Vagina (tissue), 2 donors: ENCODE measurements around the gene DIRAS1.

Experiments used
- CTCF ChIP-seq, 3 experiments: fragments of 450-650 bp in 2 of 3; fragments of 200-600 bp in 1 of 3; sonication (generic) in 1 of 3; IDR thresholded peaks; one replicate each; pipeline ENCODE4 v1.5.1; 2017 to 2019; ENCODE audit warnings: antibody characterized with exemption in 3 of 3, mild to moderate bottlenecking in 2 of 3, moderate library complexity in 2 of 3
- POLR2A ChIP-seq, 2 donors: fragments of 450-650 bp; IDR thresholded peaks; one replicate each; pipeline ENCODE4 v1.6.1; 2017; ENCODE audit warnings: antibody characterized with exemption in 2 of 2, mild to moderate bottlenecking in 2 of 2, moderate library complexity in 2 of 2

DNA sequence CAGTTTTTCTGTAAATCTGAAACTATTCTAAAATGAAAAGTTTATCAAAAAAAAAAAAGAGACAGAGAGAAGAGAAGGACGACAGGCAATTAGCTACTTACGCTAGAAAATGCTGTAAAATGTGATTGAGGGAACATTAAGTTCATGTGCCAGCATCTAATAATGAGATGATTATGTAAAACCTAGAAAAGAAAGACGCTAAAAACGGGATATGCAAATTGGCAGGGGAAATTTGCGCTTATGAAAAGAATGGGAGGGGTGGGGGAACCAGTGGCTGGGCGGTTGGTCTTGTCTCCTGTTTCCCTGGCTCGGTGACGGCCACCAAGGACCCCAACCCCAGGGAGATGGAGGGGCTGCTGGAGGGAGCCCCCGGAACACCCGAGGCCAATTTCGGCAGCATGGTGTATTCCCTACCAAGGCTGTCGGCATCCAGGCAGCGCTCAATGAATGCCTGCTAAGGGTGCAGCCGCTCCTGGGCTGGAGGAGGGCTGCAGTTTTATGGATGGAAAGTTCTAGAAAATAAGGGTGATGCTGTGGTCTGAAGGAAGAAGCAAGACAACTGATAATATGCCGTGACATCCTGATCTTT is 52.9 kb downstream of the DIRAS1 start:
- TF ChIP-seq CTCF (IDR thresholded peaks at IDR 0.05): no peak
- TF ChIP-seq POLR2A (IDR thresholded peaks at IDR 0.05): no peak
